ENCODE results near the gene DNAH17. TPM values are rescaled to one million over a fixed set of nuclear protein-coding genes. Genes with fewer than 3 reads are reported as not detected.

DNAH17 gene
- total RNA-seq, 1 donor from 2014 or later = not detected

DNA sequence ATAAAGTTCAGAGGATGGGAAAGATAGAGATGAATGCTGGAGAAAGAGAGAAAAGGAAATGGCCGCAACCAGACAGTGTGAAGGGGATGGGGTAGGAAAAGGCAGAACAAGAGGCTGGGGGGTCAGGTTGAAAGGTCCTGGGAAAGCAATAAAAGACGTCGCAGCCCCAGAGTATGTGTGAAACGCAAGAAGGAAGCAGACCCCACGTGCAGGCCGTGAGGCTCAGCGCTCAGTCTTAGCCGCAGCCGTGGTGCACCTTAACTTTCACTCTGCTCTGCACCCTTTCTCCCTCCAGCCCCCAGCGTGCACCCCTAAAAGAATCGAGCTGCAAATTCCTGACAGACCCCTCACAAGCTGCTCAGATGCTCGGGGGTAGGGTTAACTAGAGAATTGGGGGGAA is 1.9 kb downstream of the DNAH17 start:
- no peak overlapping the region for H3K4me3 ChIP-seq (ENCODE audit: low read depth, low read length)
- TF ChIP-seq, protein P1, sequence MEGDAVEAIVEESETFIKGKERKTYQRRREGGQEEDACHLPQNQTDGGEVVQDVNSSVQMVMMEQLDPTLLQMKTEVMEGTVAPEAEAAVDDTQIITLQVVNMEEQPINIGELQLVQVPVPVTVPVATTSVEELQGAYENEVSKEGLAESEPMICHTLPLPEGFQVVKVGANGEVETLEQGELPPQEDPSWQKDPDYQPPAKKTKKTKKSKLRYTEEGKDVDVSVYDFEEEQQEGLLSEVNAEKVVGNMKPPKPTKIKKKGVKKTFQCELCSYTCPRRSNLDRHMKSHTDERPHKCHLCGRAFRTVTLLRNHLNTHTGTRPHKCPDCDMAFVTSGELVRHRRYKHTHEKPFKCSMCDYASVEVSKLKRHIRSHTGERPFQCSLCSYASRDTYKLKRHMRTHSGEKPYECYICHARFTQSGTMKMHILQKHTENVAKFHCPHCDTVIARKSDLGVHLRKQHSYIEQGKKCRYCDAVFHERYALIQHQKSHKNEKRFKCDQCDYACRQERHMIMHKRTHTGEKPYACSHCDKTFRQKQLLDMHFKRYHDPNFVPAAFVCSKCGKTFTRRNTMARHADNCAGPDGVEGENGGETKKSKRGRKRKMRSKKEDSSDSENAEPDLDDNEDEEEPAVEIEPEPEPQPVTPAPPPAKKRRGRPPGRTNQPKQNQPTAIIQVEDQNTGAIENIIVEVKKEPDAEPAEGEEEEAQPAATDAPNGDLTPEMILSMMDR (conservative IDR thresholded peaks at IDR 0.05; ENCODE audit: low read depth, low read length) = no peak
- no peak for DNase-seq (ENCODE audit: low read depth)

DNA sequence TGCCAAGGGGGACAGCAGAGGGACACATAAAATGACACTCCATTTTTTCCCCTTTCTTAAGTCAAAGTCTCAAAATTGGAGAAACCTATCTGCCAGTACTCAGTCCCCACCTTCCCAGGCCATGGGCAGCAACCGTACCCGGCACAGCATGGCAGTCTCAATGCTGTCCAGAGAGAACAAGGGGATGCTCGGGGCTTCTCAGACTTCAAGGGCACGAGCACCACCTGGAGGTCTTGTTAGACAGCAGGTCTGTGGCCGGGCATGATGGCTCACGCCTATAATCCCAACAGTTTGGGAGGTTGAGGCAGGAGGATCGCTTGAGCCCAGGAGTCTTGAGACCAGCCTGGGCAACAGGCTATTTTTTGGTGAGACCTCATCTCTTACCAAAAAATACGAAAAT is 3.2 kb downstream of the DNAH17 start:
- no peak for DNase-seq (ENCODE audit: low read depth)
- TF ChIP-seq, protein P1 (conservative IDR thresholded peaks at IDR 0.05; ENCODE audit: low read depth, low read length) = no peak
- H3K4me3 ChIP-seq (ENCODE audit: low read depth, low read length) = no peak overlapping the region

DNA sequence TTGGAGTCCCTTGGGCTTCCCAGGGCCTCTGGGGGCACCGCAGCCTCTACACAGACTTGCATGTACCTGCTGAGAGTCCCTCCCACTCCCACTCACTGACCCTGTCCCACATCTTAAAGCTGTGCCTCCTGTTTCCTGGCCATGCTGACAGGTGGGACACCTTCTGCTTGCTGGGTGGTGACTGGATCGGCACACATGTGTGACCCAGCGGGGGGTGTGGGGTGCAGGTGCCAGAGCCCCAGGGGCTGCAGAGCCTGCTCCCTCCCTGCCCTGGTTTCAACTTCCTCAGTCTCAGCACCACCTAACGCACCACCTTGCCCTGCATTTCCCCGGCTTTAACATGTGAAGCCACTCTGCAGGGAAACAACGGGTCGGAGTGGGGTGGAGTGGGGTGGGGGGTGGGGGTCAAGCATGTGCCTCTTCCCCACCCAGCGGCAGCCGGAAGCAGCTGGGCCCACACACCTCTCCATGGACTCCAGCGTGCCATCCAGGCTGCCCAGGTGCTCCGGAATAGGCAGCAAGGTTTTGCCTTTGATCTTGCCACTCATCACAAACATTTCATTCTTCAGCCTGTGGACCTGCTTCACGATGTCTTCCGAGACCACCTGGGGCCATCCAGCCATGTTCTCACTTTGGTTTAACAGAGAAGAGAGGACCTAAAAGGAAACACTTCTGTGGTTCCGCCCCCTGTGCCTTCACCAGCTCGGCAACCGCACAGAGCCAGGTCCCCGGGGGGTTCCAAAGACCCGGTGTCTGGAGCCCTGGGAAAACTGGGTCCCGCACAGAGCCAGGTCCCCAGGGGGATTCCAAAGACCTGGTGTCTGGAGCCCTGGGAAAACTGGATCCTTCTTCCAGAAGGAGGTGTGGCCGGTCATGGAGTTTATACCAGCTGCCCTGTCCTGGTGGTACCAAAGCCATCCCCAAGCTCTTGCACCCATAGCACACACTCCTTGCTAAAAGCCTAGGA is 4.7 kb downstream of the DNAH17 start:
- TF ChIP-seq, protein P1 (conservative IDR thresholded peaks at IDR 0.05; ENCODE audit: low read depth, low read length) = no peak
- no peak overlapping the region for H3K4me3 ChIP-seq (ENCODE audit: low read depth, low read length)
- no peak for DNase-seq (ENCODE audit: low read depth)

DNA sequence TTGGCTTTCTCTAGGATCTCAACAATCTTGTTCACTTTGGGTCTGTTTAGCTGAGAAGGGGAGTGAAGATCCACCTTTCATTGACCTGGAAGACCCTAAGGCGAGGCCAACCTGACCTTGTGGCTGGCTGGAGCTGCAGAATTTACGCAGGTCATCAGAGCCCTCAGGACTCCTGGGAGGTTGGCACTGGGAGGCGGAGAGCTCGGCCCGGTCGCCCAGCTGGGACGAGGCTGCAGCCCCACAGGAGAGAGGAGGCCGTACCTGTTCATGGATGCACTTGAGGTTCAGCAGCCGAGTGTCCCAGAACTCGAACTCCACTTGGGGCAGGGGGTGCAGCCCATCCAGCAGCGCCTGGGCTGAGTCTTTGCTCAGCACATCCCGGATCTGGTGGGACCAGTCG is 5.9 kb downstream of the DNAH17 start:
- no peak overlapping the region for H3K4me3 ChIP-seq (ENCODE audit: low read depth, low read length)
- no peak for DNase-seq (ENCODE audit: low read depth)
- TF ChIP-seq, protein P1 (conservative IDR thresholded peaks at IDR 0.05; ENCODE audit: low read depth, low read length) = no peak

DNA sequence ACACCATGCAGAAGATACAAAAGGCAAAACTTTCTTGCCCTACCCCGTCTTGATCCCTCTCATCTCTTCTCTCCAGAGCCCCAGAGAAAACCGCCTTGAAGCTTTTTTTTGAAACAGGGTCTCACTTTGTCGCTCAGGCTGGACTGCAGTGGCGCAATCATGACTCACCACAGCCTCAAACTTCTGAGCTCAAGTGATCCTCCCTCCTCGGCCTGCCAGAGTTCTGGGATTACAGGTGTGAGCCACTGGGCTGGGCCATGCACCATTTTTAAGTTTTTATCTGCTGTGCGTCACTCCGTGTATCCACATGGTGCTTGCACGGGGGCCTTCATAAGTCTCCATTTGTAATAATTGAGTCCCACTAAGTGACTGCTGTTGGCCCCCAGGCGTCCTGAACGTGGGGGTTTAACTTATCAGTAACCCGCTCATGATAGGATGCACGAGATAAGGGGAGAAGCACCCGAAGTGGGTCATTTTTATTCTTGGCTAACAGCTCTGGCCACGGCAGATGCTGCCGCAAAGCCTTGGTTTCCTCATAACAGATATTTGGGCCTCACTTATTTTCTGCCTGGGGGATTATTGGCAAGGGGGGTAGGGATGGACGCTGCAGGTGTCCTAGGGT is 8.6 kb downstream of the DNAH17 start:
- no peak overlapping the region for H3K4me3 ChIP-seq (ENCODE audit: low read depth, low read length)
- DNase-seq (ENCODE audit: low read depth) = no peak
- TF ChIP-seq, protein P1 (conservative IDR thresholded peaks at IDR 0.05; ENCODE audit: low read depth, low read length) = no peak

DNA sequence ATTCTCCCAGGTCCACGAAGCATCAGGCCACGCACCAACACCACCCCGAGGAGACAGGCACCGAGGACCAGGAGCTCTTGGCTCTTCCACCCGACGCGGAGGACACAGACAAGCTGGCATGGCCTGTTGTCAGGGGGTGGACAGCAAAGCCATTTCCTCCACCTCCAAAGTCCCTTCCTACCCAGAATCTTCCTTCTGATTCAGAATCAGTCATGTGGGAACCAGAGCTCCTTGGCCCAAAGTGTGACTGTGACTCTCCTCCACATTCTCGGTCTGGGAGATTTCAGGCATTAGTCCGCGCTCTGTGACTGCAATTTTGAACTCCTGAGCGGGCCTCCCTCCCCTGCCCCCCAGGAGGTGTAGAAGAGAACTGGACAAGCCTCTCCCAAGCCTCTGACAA is 9.2 kb downstream of the DNAH17 start:
- DNase-seq (ENCODE audit: low read depth) = no peak
- TF ChIP-seq, protein P1 (conservative IDR thresholded peaks at IDR 0.05; ENCODE audit: low read depth, low read length) = no peak
- no peak overlapping the region for H3K4me3 ChIP-seq (ENCODE audit: low read depth, low read length)
